K562 (cell line): ENCODE data around the gene ADGRL3. TPM values are rescaled to one million over a fixed set of nuclear protein-coding genes. Genes with fewer than 3 reads are reported as not detected.

Experiments used
- ATAC-seq: fragments of 200-7000 bp; cut with Tn5 transposase; 3 replicates; pipeline ENCODE4 v1.9.1; 2020; ENCODE audit warnings: moderate library complexity
- BruUV-seq: library from RNA; stranded (reverse); fragments of 400-500 nt; replicated peaks from 2 replicates; lab custom pipeline; 2021; lab: Mats Ljungman, UMichigan
- CTCF ChIA-PET: fragments of 300-600 bp; formaldehyde crosslinking; extraction: SDS; loops from one replicate; lab custom pipeline; 2021; ENCODE audit warnings: low intra/inter-chr PET ratio; lab: Yijun Ruan, JAX
- POLR2A ChIA-PET: fragments of 300-600, 350-650 bp; sonication (Branson Sonifier 250); formaldehyde crosslinking; extraction: SDS; loops from one replicate; lab custom pipeline; 2021; ENCODE audit warnings: antibody characterized with exemption, inconsistent platforms; lab: Yijun Ruan, JAX
- DNase-seq, 4 experiments: peaks; one replicate each; pipeline versions ENCODE4 v3.0.0 to v3.0.0-alpha.2; 2011 to 2018; ENCODE audit warnings: low spot score in 3 of 4, mixed read lengths in 3 of 4; ENCODE audit errors: extremely low read depth in 1 of 4
- FAIRE-seq: peaks from 2 replicates; lab custom pipeline; 2011; peaks lifted over from hg19 to GRCh38; lab: Jason Lieb, UNC
- H2AFZ ChIP-seq: 2 replicates; pipeline ENCODE4 v1.6.0; 2011; ENCODE audit warnings: low read depth, low read length, control low read depth, inconsistent platforms
- H3K27ac ChIP-seq: fragments of 200-600 bp; 3 replicates; pipeline ENCODE4 v1.8.0; 2011; ENCODE audit warnings: low read depth, mild to moderate bottlenecking, control low read depth, inconsistent platforms, low read length, moderate library complexity, mixed read lengths; ENCODE audit errors: extremely low read depth
- H3K27me3 ChIP-seq, 2 experiments: fragments of 300-600 bp in 1 of 2; 2 replicates in 1 of 2; 3 replicates in 1 of 2; pipeline versions ENCODE4 v1.6.0 to v1.8.0; 2011; ENCODE audit warnings: inconsistent platforms in 2 of 2, low read length in 2 of 2, mild to moderate bottlenecking in 1 of 2, mixed read lengths in 1 of 2, moderate library complexity in 1 of 2; ENCODE audit not compliant: control insufficient read depth in 2 of 2, insufficient read depth in 2 of 2
- H3K36me3 ChIP-seq: fragments of 300-600 bp; 3 replicates; pipeline ENCODE4 v1.8.0; 2011; ENCODE audit warnings: mild to moderate bottlenecking, low read length, inconsistent platforms; ENCODE audit not compliant: control insufficient read depth, insufficient read depth
- H3K4me1 ChIP-seq, 2 experiments: fragments of 200-600 bp in 1 of 2; replicated peaks in 1 of 2; 2 replicates in 1 of 2; 3 replicates in 1 of 2; pipeline versions ENCODE4 v1.5.1 to v1.8.0; 2011; ENCODE audit warnings: inconsistent platforms in 2 of 2, low read length in 2 of 2, mild to moderate bottlenecking in 1 of 2, mixed read lengths in 1 of 2, moderate library complexity in 1 of 2; ENCODE audit not compliant: control insufficient read depth in 2 of 2, insufficient read depth in 2 of 2
- H3K4me2 ChIP-seq: 2 replicates; pipeline ENCODE4 v1.6.1; 2011; ENCODE audit warnings: low read length, control low read depth, inconsistent platforms, mixed read lengths; ENCODE audit not compliant: insufficient read depth
- H3K4me3 ChIP-seq: fragments of 200-600 bp; sonication (generic), shearing (Covaris generic); 2 replicates; pipeline ENCODE4 v1.5.1; 2016; ENCODE audit warnings: control low read depth, inconsistent platforms
- H3K79me2 ChIP-seq: fragments of 200-600 bp; 3 replicates; pipeline ENCODE4 v1.8.0; 2011; ENCODE audit warnings: low read length, inconsistent platforms; ENCODE audit not compliant: control insufficient read depth, insufficient read depth
- H3K9ac ChIP-seq, 2 experiments: 2 replicates each; pipeline versions ENCODE4 v1.6.0 to v1.6.1; 2011; ENCODE audit warnings: low read depth in 2 of 2, low read length in 2 of 2, control low read depth in 1 of 2, inconsistent platforms in 1 of 2, mild to moderate bottlenecking in 1 of 2, mixed read lengths in 1 of 2; ENCODE audit not compliant: insufficient read depth in 1 of 2
- H3K9me1 ChIP-seq: one replicate; pipeline ENCODE4 v1.6.0; 2011; ENCODE audit warnings: inconsistent platforms, mild to moderate bottlenecking, low read length, moderate library complexity; ENCODE audit not compliant: control insufficient read depth, insufficient read depth
- H3K9me3 ChIP-seq: replicated peaks from 2 replicates; pipeline ENCODE4 v1.5.1; 2011; ENCODE audit warnings: low read depth, low read length, inconsistent platforms; ENCODE audit not compliant: control insufficient read depth, insufficient read depth
- H4K20me1 ChIP-seq: replicated peaks from 2 replicates; pipeline ENCODE4 v1.6.1; 2011; ENCODE audit warnings: low read length, inconsistent platforms, mixed read lengths; ENCODE audit not compliant: control insufficient read depth, insufficient read depth
- CAMTA2 ChIP-seq: fragments of 250-450 bp; sonication (Bioruptor Pico); conservative IDR thresholded peaks from 2 replicates; pipeline ENCODE4 v1.5.1; 2022
- CTCF ChIP-seq, 3 experiments: IDR thresholded peaks in 2 of 3; conservative IDR thresholded peaks in 1 of 3; 2 replicates each; pipeline ENCODE4 v1.5.1; 2011 to 2012; ENCODE audit warnings: low read length in 3 of 3, mild to moderate bottlenecking in 3 of 3, control low read depth in 2 of 3, improper control_type of control experiment in 1 of 3, inconsistent platforms in 1 of 3, low read depth in 1 of 3, mixed read lengths in 1 of 3, moderate library complexity in 1 of 3; ENCODE audit not compliant: insufficient read depth in 2 of 3
- E2F1 ChIP-seq: sonication (generic); formaldehyde crosslinking; IDR thresholded peaks from 2 replicates; pipeline ENCODE4 v1.8.1; 2023; ENCODE audit warnings: mild to moderate bottlenecking, missing genetic modification reagents, moderate library complexity
- GABPB1 ChIP-seq: sonication (generic); formaldehyde crosslinking; IDR thresholded peaks from 2 replicates; pipeline ENCODE4 v1.8.0; 2022; ENCODE audit warnings: mild to moderate bottlenecking, missing genetic modification reagents
- MITF ChIP-seq: IDR thresholded peaks from 2 replicates; pipeline ENCODE4 v1.6.1; 2014; ENCODE audit warnings: antibody characterized with exemption
- PURB ChIP-seq: sonication (generic); formaldehyde crosslinking; IDR thresholded peaks from 2 replicates; pipeline ENCODE4 v1.9.0; 2021; ENCODE audit warnings: low read depth, mild to moderate bottlenecking, missing genetic modification reagents
- RBM22 ChIP-seq: fragments of 200-400 bp; formaldehyde crosslinking; IDR thresholded peaks from 2 replicates; pipeline ENCODE4 v1.6.1; 2018; ENCODE audit warnings: low read length, low read depth; ENCODE audit not compliant: poor library complexity, severe bottlenecking
- RFX5 ChIP-seq: IDR thresholded peaks from 2 replicates; pipeline ENCODE4 v1.6.1; 2011; ENCODE audit warnings: low read depth, mild to moderate bottlenecking, improper control_type of control experiment, low read length
- TAF15 ChIP-seq: fragments of 200-400 bp; formaldehyde crosslinking; IDR thresholded peaks from 2 replicates; pipeline ENCODE4 v1.6.1; 2017; ENCODE audit warnings: mild to moderate bottlenecking, low read depth, low read length, moderate library complexity
- USF1 ChIP-seq: sonication (generic); formaldehyde crosslinking; IDR thresholded peaks from 2 replicates; pipeline ENCODE4 v1.9.0; 2022; ENCODE audit warnings: mild to moderate bottlenecking, missing genetic modification reagents
- ZNF197 ChIP-seq: fragments of 200-800 bp; sonication (Bioruptor generic); IDR thresholded peaks from 2 replicates; pipeline ENCODE4 v1.6.1; 2016; ENCODE audit warnings: low read depth, missing genetic modification characterization, missing compliant biosample characterization
- ZNF395 ChIP-seq: fragments of 200-800 bp; sonication (Bioruptor generic); IDR thresholded peaks from 2 replicates; pipeline ENCODE4 v1.6.1; 2017; ENCODE audit warnings: missing genetic modification characterization, missing compliant biosample characterization
- ZNF511 ChIP-seq: sonication (generic); formaldehyde crosslinking; IDR thresholded peaks from 2 replicates; pipeline ENCODE4 v1.8.0; 2022; ENCODE audit warnings: mild to moderate bottlenecking, missing genetic modification reagents
- ZNF561 ChIP-seq: fragments of 450-650 bp; formaldehyde crosslinking; conservative IDR thresholded peaks from 2 replicates; pipeline ENCODE4 v1.4.0; 2020; ENCODE audit warnings: mild to moderate bottlenecking, moderate library complexity
- in situ Hi-C: fragments of 300-500 bp; cut with MboI; formaldehyde crosslinking; loops from 4 replicates; pipeline ENCODE4 v1.15.0; 2018; ENCODE audit warnings: inconsistent platforms, mixed read lengths
- intact Hi-C: fragments of 100-400 bp; cut with micrococcal nuclease; formaldehyde crosslinking; loops from 2 replicates; pipeline ENCODE4 v1.14.2; 2022
- polyA plus RNA-seq, 8 experiments: library from polyadenylated mRNA; depleted of rRNA in 4 of 8; stranded (reverse) in 5 of 8; unstranded in 3 of 8; fragments of >200 nt; fragmentation: Nextera tagmentation in 2 of 8; fragmentation: Illumina TruSeq in 1 of 8; extraction: Ambion mirVana in 2 of 8; extraction: Trizol in 1 of 8; gene quantifications; 2 replicates each; pipeline versions ENCODE4 v1.2.1 to v1.2.3, GENCODE V29; 2011 to 2014; ENCODE audit warnings: inconsistent platforms in 1 of 8, missing spikeins in 1 of 8
- total RNA-seq, 7 experiments: library from RNA; depleted of rRNA in 6 of 7; stranded (reverse); fragments of >200 nt in 6 of 7; fragmentation: Illumina TruSeq in 2 of 7; extraction: Trizol in 2 of 7; gene quantifications; 2 replicates each; pipeline versions ENCODE4 v1.2.1 to v1.2.3, GENCODE V29; 2011 to 2021; ENCODE audit warnings: low replicate concordance in 1 of 7

The ADGRL3 gene
- total and polyA plus RNA-seq, 9 of the 15 experiments (the other 6 are each of a cell fraction or from before 2014, with no cell fraction given), result 0.03 to 0.14 (median 0.04) TPM; not detected in 2

- no TSS peak for BruUV-seq
- H3K36me3 ChIP-seq, result no peaks in the 10 kb centered on the region
- DNase-seq, result no peak
- no peak overlapping the region for H3K4me3 ChIP-seq
- H3K9me1 ChIP-seq, result no peaks in the 10 kb centered on the region
- H3K9ac ChIP-seq, result no peak overlapping the region
- ChIA-PET POLR2A (no interaction called here), CTCF (no interaction called here)
- no peaks in the 10 kb centered on the region for H4K20me1 ChIP-seq
- H3K4me1 ChIP-seq, result no peaks in the 10 kb centered on the region
- no peak overlapping the region for H3K4me2 ChIP-seq
- intact Hi-C loops, result no loop called here
- no peak overlapping the region for H3K27ac ChIP-seq
- ATAC-seq, result no peak
- no peak for TF ChIP-seq RFX5
- TF ChIP-seq ZNF197 (CRISPR knock-in tag), result no peak
- no peak for TF ChIP-seq ZNF395 (CRISPR knock-in tag)
- no peak for TF ChIP-seq MITF
- TF ChIP-seq USF1, result no peak
- no peak for TF ChIP-seq TAF15
- no peak for TF ChIP-seq PURB (CRISPR knock-in tag)
- TF ChIP-seq E2F1 (CRISPR knock-in tag), result no peak
- no peak for TF ChIP-seq ZNF511 (CRISPR knock-in tag)
- no peak for TF ChIP-seq GABPB1
- TF ChIP-seq CTCF (IDR thresholded peaks at IDR 0.05 in 2 of 3, conservative IDR thresholded peaks at IDR 0.05 in 1 of 3; ENCODE audit: insufficient read depth in 2 of 3, low read depth in 1 of 3, low read length in 3 of 3), result no peak
- TF ChIP-seq ZNF561 (CRISPR knock-in tag), result no peak
- no peak for TF ChIP-seq RBM22
- TF ChIP-seq CAMTA2 (CRISPR knock-in tag), result no peak
- H2AFZ ChIP-seq, result no peak overlapping the region
- in situ Hi-C loops, result no loop called here
- H3K9me3 ChIP-seq, result no peaks in the 10 kb centered on the region
- no peaks in the 10 kb centered on the region for H3K79me2 ChIP-seq
- H3K27me3 ChIP-seq, result no peaks in the 10 kb centered on the region
- FAIRE-seq, result no peak
Measured at GRCh38 chr4:61614231-61614630, 414.1 kb downstream of the ADGRL3 start.
